GM21786 (cell line): ENCODE data around the gene FYN.
"Not testable (repeated sequence)": the region's sequence is repeated elsewhere in the genome, so short reads cannot be mapped to it uniquely, and the experiment has no call there.

Experiments used
- ATAC-seq: cut with Tn5 transposase; IDR thresholded peaks from one replicate; pipeline ENCODE4 v1.9.1; 2021; ENCODE audit not compliant: unreplicated experiment

The FYN gene

DNA sequence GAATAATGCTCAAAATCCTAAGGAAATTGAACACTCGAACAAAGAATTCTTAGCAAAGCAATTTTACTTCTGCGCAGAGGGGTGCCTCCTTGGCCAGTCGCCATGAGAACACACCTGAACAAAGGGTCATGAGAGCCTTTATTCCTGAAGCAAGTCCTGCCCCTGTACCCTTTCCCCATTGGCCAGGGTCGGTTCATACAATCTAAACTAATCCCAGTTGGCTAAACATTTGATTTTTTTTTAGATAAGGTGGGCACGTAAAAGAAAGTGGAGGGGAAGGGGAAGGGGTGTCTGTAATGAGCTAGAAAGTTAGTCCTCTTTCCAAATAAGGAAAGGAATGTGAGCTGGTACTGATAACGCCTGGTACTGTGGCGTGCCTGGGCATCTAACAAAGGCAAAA lies 37.9 kb downstream of the FYN start:
- ATAC-seq: not testable (repeated sequence)

DNA sequence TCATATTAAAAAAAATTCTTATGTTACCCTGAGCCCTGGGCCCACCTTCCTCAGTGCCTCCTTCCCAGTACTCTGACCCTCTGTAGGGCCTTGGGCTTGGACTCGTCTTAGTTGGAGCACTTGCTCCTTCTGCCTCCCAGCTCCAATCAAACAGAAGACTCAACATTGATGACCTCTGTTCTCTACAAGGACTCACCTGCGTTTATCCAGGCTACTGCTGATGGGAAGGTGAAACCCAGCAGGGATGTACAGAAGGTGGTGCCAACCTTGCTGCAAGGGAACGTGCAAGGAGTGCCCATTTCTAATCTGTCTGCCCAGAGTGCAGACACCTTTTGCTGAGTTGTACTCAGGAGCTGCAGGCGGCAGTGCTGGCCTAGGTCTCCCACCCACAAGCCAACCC lies 38.9 kb downstream of the FYN start:
- no peak for ATAC-seq

DNA sequence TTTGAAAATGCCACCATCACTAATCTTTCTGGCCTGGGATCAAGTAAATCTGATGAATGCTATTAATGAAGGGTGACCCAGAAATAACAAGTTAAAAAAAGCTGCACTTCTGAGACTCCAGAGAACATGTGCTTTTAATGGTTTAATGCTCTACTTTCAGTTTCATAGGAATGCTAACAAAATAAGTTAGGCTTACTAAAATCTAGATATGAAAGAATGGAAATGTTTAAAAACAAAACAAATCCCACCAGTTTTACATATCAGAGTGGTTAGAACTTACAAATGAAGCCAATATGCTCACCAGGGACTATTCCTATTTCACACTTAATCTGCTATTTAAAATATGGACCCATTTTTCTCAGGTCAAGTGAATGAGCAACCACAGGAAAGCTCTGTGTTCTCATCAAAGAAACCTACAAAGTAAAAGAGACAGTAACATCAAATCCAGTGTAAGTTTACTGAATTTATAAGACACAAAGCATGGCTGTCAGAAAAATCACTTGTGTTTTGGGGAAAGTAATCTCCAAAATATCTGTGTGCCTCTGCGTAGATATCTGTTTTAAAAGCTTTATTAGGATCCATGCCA lies 40.3 kb downstream of the FYN start:
- peak; percentile 48 for ATAC-seq

DNA sequence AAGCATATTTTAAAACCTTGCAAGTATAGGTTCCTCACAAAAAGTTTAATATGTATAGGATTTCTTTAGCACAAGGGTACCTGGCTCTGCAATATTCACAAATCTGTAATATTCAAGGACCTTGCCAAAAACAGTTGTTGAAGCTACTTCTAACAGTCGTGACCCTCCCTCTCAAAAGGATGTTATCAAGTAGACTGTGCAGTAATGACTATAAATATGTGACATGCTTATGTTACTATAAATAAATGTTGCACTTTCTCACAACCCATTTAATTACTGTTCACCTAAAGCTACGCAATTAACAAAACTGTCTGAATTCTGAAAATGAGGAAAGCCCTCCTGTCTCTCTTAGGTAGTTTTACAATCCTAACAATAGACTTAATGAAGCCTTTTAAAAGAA lies 41.8 kb downstream of the FYN start:
- ATAC-seq: no peak

DNA sequence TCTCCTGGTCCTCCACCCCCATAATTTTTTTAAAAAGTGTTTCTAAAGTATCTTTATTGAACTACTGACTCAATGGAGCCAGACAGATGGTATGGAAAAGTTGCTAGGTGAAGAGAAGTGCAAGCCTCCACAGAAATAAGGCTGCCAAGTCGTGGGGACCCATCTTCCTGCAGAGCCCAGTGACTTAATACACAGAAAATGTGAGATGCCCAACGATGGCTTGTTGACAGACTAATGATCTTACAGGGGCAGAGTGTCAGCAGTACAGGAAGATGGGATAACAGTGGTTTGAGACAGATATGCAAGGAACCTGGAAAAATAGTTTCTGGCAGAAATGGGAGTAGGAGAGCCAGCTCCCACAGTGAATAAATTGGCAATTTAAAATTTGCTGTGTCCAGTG lies 43.3 kb downstream of the FYN start:
- no peak for ATAC-seq

DNA sequence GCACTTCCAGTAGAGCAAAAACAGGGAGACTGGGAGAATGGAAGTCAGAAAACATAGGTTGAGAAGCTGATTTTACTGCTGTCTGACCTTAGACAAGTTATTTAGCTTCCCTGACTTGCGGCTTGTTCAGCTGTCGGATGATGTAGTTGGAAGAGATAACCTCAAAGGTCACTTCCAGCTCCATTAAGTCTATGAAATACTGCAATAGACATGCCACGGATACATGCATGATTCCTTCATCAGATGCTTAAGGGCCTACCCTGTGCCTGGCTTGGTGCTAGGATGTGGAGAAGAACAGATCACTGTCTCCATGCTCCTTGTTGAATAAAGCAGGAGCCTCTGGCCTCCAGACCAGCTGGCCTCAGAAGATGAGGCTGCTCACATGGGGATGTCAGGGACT lies 43.7 kb downstream of the FYN start:
- no peak for ATAC-seq

DNA sequence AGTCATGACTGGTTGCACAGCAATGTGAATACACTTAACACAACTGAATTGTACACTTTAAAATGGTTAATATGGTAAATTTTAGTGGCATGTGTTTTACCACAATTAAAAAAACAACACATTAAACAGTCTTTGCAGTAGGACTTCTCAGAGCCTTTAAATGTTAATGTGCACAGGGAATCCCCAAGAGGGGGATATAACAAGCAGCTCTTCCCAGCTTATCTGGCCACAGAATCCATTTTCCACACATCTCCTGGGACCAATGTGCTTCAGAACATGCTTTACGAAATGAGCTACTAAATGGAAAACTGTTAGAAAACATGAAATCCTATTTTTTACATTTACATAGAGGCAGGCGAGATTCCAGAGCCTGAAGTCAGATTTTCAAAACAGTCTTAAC lies 44.4 kb downstream of the FYN start:
- ATAC-seq: no peak

DNA sequence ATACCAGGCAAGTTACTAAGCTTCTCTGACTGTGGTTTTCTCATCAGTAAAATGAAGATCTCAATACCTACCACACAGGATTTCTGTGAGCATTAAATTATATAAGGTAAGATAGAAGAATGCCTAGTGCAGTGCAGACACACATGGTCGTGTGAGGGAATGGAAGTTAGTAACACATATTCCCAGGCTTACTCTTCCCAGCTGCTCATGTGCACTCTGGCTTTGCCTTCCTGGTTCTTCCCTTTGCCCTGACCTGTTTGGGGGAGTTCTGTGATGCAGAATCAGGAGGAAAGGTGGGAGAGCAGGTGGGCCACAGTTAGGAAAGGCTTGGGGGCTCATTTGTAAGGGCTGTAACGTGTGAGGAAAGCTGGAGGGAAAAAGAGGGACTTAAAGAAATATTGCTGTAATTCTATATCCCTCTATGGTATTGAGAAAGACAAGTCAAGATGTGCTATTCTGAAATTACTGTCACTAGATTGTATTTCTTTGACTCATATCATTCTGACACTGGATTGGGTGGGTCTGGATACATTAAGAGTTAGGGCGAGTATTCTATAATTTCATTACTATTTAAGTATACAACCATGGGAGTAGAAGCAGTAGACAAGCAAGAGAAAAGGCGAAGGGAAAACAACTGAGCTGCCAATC lies 47.7 kb downstream of the FYN start:
- no peak for ATAC-seq

DNA sequence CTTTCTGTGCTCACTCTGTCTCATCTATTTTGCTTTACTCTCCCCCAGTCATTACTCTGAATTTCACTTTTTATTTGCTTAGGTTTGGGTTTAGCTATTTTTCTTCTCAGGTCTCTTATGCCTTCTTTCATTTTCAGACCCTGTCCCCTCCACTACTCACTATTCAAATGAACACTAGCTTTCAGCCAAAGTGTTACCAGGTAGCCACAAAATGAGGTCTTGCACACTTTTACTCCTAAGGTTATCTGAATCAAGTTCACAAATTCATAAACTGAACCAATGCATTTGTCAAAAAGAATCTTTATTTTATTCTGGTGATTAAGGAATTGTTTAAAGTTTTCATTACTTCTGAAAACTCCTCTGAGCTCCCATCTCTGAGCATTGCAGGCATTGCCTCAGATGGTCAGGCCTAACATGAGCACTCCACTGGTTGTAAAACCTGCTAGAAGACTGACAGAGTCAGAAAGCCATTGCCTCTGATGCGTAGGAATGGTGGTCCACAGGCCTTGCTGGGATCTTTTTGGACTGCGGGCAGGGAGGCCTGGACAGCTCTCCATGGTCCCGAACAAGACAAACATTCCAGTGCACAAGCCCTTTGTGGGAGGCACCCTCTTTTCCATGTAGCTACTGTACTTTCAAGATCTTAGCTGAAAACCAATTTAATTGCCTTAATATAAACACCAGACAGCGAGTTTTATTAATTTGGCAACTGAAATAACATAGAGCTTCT lies 48.5 kb downstream of the FYN start:
- ATAC-seq: peak; percentile 79

DNA sequence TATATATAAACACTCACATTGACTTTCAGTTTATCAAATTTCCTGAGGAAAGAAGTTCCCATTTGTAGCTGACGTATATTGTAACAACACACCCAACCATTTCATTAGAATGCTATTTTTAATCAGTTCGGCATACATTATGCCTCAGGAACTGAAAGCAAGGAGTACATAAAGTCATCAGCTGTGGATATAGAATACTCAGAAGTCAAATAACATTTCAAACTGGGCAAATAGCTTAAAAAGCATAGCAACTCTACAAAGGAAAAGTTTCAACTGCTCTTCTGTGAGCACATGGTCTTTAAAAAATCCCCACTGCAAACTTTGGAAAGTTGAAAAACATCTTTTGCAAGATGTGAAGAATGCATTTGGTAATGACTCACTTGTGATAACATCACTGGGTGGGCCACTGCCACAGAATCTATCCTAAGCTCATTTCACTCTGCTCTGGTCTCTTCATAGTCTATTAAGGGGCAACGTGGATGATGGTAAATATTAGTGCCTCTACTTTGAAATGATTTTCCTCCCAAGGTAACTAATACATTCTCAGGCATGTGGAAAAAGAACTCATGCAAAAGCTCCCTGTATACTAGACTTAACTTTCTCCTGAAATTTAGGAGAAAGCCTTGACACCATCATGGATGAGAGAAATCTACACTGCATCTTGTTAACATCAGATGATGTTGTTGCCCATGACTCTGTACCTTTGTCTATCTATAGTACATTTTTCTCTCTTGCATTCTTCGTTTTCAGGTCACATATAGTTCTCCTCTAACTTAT lies 49.2 kb downstream of the FYN start:
- ATAC-seq: peak; percentile 30

DNA sequence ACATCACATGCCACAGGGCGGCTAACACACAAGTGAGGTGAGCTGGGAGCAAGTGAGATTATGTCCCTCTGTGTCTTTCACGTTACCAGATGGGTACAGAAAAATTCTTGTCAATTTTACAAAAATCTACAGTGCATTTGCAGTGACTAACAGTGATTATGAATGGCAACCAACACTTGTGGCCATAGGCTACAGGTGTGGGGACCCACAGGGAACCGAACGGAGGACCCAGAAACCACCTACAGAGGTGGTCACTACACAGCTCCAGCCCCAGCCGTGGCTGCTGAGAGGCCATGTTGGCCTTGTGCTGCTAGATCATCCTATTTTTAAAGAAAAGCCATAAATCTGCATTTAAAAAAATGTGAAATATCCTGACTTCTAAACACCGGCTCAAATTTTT lies 50.2 kb downstream of the FYN start:
- no peak for ATAC-seq

DNA sequence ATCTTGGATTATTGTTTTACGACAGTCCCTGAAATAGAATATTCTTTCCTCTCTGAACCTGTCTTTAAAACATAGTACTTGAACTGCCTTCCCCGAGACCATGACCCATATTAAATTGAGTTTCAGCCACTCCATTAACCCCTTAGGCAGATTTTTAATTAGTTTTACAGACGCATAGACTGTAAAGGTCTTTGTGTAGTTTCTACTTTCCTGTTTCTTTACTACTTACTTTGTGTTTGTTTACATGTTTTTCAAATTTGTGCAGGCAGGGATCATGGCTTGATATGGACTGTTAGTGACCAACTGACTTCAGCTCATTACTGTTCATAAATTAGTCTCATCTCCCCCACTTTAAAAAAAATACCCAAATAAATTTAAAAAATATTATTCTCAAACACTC lies 53.8 kb downstream of the FYN start:
- no peak for ATAC-seq

DNA sequence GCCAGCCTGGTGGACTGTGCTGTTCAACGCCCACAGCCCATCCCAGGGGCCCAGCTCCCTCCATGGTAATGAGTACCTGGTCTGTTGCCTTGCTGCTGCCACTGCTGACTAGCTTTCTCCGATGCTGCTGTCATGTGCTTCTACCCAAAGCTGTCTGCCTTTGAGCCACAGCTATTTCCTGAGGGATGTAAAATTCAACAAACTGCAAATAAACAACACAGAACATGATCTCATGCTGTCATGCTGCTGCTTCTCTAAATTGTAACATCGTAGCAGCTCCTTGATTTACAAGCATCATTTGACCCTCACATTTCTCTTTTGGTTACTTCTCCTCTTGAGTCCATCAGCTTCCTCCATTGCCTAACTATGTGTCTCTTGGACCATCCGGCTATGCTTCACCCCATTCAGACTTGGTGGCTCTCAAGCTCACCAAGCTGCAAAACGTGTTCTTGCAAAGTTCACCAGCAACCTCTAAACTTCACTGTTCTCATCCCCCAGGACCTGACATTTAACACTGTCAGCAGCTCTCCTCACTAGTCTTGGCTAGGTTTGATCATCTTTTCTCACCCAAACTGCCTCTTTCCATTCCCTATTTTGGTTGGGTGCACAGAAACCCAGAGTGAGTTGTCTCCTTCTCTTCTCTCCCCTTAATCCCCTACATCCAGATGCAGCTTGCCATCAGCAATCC lies 54.6 kb downstream of the FYN start:
- ATAC-seq: no peak

DNA sequence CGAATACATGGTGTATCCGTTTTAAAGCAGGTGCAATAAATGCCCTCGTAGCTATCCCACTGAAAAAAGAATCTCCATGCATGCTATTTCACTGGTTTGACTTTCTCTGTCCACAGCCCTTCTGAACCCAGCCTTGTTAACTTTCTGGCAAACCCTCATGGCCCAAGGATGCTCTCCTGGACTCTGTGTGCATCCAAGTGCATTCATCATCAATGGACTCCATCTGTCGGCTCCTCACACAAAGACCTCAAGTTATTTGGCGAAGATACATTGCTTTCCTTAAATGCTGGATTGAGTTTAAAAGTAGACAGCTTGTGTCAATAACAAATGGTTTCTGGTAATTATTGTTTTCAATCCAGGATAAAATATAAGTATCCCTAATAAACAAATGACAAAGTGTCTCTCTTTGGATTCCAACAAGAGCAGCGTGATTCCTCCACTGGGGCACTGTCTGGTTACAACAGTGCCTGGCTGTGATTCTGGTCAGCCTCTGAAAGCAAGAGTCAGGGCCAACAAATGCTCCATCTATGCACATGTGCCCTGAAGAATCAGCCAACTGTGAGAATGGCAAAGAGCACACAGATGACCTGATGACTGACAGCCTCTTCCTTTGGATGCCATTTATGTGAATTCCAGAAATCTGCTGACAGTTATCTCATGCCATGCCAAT lies 55.7 kb downstream of the FYN start:
- no peak for ATAC-seq

DNA sequence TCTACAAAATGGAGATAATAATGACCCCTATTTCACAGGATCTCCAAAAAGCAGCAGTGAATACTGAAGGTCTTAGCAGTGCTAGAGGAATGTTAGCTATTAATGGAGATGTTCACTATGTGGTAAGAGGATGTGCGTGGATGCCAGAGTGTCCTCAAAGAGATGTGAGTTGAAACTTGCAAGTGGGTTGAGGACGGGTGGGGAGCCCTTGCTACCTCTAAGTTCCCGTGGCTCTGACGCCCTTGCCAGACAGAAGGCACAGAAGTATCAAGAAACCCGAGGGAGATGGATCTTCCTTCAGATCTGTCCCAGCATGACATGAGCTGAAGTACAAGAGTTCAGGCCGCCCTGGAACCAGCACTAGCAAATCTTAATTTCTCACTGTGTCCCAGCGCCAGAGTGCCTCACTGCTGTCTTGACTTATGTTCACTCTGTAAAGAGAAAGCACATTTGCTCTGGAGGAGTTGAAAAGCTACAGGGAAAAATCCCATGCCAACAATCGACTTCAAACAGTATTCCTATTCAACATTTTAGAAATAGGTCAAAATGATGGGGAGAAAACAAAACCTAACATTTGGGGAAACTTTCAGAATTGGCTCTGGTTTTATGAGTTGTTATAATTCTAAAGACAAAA lies 59.5 kb downstream of the FYN start:
- ATAC-seq: no peak

DNA sequence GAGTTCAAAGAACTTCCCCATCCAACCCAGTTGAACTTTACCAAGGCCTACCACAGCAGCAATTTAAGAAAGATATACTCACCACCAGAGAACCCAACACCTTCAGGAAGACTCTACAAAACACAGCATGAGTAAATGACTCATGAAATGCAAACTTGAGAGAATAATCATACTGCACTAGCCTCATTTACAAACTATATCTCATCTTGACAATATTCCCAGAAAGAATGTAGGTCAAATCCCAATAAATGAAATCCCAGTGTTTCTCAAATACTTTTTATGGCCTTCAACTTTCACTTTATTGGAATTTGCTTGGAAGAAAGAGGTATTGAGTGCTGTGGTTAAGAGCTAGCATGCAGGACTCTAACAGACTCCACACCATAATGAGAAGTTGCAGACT lies 60.0 kb downstream of the FYN start:
- no peak for ATAC-seq

DNA sequence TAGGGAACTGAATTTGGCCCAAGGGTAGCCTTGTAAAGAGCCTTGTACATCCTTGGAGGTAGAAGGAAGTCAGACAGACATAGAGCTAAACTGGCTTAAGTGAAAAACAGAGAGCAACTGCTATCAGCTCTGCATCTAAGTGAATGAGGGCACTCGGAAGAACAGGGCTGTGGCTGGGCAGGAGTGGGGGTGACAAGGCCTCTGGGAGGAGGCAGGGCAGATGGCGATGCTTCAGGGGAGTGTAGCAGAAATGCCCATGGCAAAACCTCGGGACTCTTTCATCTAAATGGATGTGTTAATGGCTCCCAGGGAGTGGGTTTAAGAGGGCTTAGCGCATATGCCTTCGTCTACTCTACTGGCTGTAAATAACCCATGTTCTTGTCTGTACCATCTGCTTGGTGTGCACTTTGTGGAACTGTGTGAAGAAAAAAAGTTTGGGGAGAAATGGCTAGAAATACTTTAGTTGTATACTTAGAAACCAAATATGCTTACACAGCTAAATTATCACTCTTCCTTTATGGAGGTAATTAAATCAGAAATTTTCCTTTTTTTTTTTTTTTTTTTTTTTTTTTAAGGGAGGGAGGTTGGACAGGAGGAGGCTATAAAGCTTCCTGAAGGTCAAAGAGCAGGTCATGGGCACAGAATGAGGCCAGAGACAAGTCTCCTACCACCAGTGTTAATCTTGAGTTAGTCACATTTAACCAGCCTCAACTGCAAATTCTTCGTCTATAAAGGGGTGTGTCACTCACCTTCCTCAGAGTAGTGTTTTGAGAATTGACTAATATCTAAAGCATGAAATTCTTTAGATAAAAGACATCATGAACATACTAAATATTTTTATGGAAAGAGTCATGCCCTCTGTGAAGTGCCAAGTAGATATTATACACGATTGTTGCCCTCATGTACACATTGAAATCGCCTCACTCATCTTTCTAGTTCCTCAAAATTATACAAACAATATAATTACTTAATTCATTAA lies 60.9 kb downstream of the FYN start:
- ATAC-seq: no peak

DNA sequence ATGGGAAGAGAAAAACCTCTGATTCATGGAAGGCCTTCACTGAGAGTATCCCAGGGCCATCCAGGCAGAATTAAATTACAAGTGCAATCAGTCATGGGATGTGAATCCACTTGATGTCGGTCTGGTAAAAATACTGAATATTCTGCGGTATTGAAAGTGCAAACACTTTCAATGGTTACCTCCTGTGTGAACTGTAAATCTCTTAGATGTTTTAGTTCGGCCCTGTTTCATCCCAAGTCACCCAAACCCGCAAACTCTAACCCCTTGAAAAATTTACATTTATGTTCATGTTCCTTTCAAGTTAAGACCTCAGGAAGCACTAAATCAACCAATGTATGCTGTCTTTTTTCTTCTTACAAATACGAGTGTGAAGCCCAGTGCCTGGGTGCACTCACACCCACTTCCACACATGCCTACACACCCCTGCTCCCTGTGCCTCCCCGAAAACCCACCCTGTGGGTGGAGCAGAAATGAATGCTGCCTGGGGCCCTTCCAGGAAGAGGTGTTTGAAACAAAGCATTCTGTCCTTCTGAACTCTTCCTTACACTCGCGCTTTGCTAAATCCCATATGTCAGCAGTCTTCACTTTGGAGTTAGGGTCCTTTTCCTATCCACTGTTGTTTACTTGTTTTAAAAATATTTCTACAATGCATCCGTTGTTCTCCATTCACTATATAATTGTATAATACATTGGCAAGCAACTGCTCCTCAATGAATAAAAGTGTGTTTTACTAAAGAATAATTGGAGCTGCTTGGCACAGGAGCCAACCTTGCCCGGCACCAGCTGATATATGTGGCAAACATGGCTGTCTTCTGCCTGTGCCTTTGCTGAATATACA lies 62.7 kb downstream of the FYN start:
- ATAC-seq: no peak
